Transverse colon (tissue), 4 donors: ENCODE data around the gene SERHL2. TPM values are rescaled to one million over a fixed set of nuclear protein-coding genes. Genes with fewer than 3 reads are reported as not detected.
"Not testable (repeated sequence)": the region's sequence is repeated elsewhere in the genome, so short reads cannot be mapped to it uniquely, and the experiment has no call there.

Experiments
- DNase-seq: peaks from one replicate; pipeline ENCODE4 v3.0.0-alpha.2; 2019
- H3K27ac ChIP-seq, 4 donors: fragments of 200-600 bp; sonication (generic); 2 replicates each; pipeline ENCODE4 v1.5.1; 2016 to 2018; ENCODE audit warnings: inconsistent platforms in 4 of 4
- H3K27me3 ChIP-seq: fragments of 200-600 bp; sonication (generic); 2 replicates; pipeline ENCODE4 v1.5.1; 2017; ENCODE audit warnings: inconsistent platforms
- H3K36me3 ChIP-seq, 4 donors: fragments of 200-600 bp; sonication (generic); 2 replicates each; pipeline ENCODE4 v1.5.1; 2017 to 2019; ENCODE audit warnings: inconsistent platforms in 4 of 4
- H3K4me1 ChIP-seq, 4 donors: fragments of 200-600 bp; sonication (generic); 2 replicates each; pipeline ENCODE4 v1.5.1; 2017 to 2020; ENCODE audit warnings: inconsistent platforms in 4 of 4
- H3K4me3 ChIP-seq, 4 donors: fragments of 200-600 bp; sonication (generic); 1 replicate in 1 of 4; 2 replicates in 3 of 4; pipeline versions ENCODE4 v1.5.1 to v1.6.1; 2017 to 2019; ENCODE audit warnings: inconsistent platforms in 4 of 4
- H3K9me3 ChIP-seq, 2 donors: fragments of 200-600 bp; sonication (generic); 2 replicates each; pipeline ENCODE4 v1.5.1; 2017 to 2019; ENCODE audit warnings: inconsistent platforms in 2 of 2
- EP300 ChIP-seq: sonication (generic); formaldehyde crosslinking; IDR thresholded peaks from one replicate; pipeline ENCODE4 v1.6.1; 2017; ENCODE audit warnings: antibody characterized with exemption, low read depth
- POLR2A ChIP-seq: fragments of 450-650 bp; IDR thresholded peaks from one replicate; pipeline ENCODE4 v1.6.1; 2016; ENCODE audit warnings: antibody characterized with exemption, mild to moderate bottlenecking, moderate library complexity
- POLR2AphosphoS5 ChIP-seq, 3 donors: sonication (generic); formaldehyde crosslinking; IDR thresholded peaks; one replicate each; pipeline ENCODE4 v1.6.1; 2016; ENCODE audit warnings: antibody characterized with exemption in 3 of 3
- WGBS, 2 donors: methylation state at CpG; one replicate each; pipeline ENCODE4 v1.1.5; 2018; ENCODE audit warnings: low coverage in 1 of 2; 5-methylcytosine and 5-hydroxymethylcytosine counted together
- in situ Hi-C, 4 donors: fragments of 200-750 bp; cut with MboI; loops; one replicate each; pipeline versions ENCODE4 v1.15.0 to v1.15.1; 2017; ENCODE audit warnings: low sequenced_read_pairs in 3 of 4, low pct_ligation_motif_present in 1 of 4, low pct_unique_long_range_greater_than_20kb in 1 of 4
- intact Hi-C: fragments of 100-400 bp; cut with DNase I; formaldehyde crosslinking; loops from one replicate; pipeline ENCODE4 v1.15.1; 2023; ENCODE audit warnings: low total_unique reads
- total RNA-seq, 4 donors: library from RNA; depleted of rRNA; stranded (reverse); fragments of >200 nt; gene quantifications; one replicate each; pipeline ENCODE4 v1.1.0, GENCODE V29; 2016
- TF ChIP-seq, protein P1 (sequence below), 5 experiments: fragments of 200-600 bp in 3 of 5; fragments of 450-650 bp in 2 of 5; sonication (generic) in 3 of 5; IDR thresholded peaks; 1 replicate in 2 of 5; 2 replicates in 3 of 5; pipeline ENCODE4 v1.5.1; 2016 to 2017; ENCODE audit warnings: antibody characterized with exemption in 5 of 5, inconsistent platforms in 3 of 5, mild to moderate bottlenecking in 2 of 5, moderate library complexity in 1 of 5

Gene SERHL2
- total RNA-seq, 4 donors from 2014 or later, result 0.95 to 2.0 TPM; not detected in 2

GRCh38 chr22:42539236-42539771 is 14.5 kb upstream of the SERHL2 start:
- H3K9me3 ChIP-seq, H3K36me3 ChIP-seq, intact Hi-C loops, H3K27me3 ChIP-seq, in situ Hi-C loops, H3K4me3 ChIP-seq: not testable (repeated sequence)
- peak; percentile 18 for TF ChIP-seq POLR2A
- 29 to 50% methylated on average over 3 to 8 of the region's 11 CpGs for WGBS, 2 donors
- peak; percentile 25 for DNase-seq
- peaks cover 0 to 11% (median 10%) of the 10 kb centered on the region in 4 donors for H3K4me1 ChIP-seq
- peak overlapping the region; percentile 47 to 74 (median 60) for H3K27ac ChIP-seq

- TF ChIP-seq POLR2AphosphoS5 (IDR thresholded peaks at IDR 0.05) (no peak), EP300 (no peak), POLR2A (no peak)
- TF ChIP-seq, protein P1, sequence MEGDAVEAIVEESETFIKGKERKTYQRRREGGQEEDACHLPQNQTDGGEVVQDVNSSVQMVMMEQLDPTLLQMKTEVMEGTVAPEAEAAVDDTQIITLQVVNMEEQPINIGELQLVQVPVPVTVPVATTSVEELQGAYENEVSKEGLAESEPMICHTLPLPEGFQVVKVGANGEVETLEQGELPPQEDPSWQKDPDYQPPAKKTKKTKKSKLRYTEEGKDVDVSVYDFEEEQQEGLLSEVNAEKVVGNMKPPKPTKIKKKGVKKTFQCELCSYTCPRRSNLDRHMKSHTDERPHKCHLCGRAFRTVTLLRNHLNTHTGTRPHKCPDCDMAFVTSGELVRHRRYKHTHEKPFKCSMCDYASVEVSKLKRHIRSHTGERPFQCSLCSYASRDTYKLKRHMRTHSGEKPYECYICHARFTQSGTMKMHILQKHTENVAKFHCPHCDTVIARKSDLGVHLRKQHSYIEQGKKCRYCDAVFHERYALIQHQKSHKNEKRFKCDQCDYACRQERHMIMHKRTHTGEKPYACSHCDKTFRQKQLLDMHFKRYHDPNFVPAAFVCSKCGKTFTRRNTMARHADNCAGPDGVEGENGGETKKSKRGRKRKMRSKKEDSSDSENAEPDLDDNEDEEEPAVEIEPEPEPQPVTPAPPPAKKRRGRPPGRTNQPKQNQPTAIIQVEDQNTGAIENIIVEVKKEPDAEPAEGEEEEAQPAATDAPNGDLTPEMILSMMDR (IDR thresholded peaks at IDR 0.05), result no peak
- Histone ChIP-seq H3K4me3 (no peak overlapping the region), H3K4me1 (no peaks in the 10 kb centered on the region), H3K27ac (no peak overlapping the region), H3K27me3 (no peaks in the 10 kb centered on the region), H3K9me3 (no peaks in the 10 kb centered on the region), H3K36me3 (no peaks in the 10 kb centered on the region)
- 6 to 21% methylated on average over 2 of the region's 2 CpGs for WGBS, 2 donors
- DNase-seq, result no peak
- intact Hi-C loops, result no loop called here
- in situ Hi-C loops, result no loop called here
These were observed 9.1 kb upstream of the SERHL2 start for GRCh38 chr22:42544686-42545085.

DNA sequence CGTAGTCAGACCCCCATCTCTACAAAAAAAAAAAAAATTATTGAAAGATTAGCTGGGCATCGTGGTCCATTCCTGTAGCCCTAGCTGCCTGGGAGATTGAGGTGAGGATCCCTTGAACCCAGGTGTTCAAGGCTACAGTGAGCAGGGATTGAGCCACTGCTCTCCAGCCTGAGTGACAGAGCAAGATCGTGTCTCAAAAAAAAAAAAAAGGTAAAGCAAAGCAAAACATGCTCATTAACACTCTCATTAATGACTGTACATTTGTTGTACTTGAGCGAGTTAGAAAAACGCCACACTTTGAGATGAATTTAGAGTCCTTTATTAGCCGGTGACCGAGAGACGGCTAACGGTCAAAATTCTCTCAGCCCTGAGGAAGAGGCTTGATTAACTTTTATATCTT is 6.2 kb upstream of the SERHL2 start:
- 73 to 76% methylated on average over 9 of the region's 9 CpGs for WGBS, 2 donors
- Histone ChIP-seq H3K27ac (no peak overlapping the region), H3K36me3 (no peaks in the 10 kb centered on the region), H3K4me1 (no peaks in the 10 kb centered on the region), H3K4me3 (no peak overlapping the region), H3K9me3 (no peaks in the 10 kb centered on the region), H3K27me3 (no peaks in the 10 kb centered on the region)
- in situ Hi-C loops, result no loop called here
- no peak for DNase-seq
- intact Hi-C loops, result no loop called here
- TF ChIP-seq POLR2A (no peak), EP300 (no peak), POLR2AphosphoS5 (IDR thresholded peaks at IDR 0.05) (no peak)
- TF ChIP-seq, protein P1 (IDR thresholded peaks at IDR 0.05), result no peak

GRCh38 chr22:42548126-42548525 is 5.6 kb upstream of the SERHL2 start:
- in situ Hi-C loops, H3K9me3 ChIP-seq: not testable (repeated sequence)
- WGBS, 2 donors, result 67 to 72% methylated on average over 6 of the region's 6 CpGs

DNA sequence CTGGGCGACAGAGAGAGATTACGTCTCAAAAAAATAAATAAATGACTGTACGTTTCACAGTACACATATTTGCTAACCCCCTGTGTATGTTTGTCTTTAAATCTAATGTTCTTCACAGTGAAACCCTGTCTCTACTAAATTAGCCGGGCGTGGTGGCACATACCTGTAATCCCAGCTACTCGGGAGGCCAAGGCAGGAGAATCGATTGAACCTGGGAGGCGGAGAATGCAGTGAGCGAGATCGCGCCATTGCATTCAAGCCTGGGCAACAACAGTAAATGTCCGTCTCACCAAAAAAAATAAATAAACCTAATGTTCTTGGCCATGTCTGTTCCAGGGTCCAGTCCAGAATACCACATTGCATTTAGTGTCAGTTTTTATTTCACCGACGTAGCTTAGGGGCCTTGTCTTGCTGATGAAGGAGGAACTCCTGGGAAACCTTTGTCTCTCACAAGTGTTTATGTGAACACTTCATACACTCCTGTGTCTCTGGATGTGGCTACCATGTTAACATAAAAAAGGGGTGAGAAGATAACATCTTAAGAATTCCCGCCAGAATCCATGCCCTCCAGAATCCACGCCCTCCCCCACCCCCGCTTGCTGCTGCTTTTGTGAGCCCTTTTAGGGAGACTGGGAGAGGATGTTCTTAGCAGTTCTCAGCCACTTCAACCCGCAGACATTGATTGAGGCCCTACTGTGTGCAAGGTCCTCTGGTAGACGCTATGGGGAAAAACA is 5.0 kb upstream of the SERHL2 start:
- no peaks in the 10 kb centered on the region for H3K27me3 ChIP-seq
- intact Hi-C loops, result no loop called here
- in situ Hi-C loops, result no loop called here
- no peaks in the 10 kb centered on the region for H3K9me3 ChIP-seq
- peaks cover 0 to 7% (median 3%) of the 10 kb centered on the region in 4 donors for H3K4me1 ChIP-seq
- no peaks in the 10 kb centered on the region for H3K36me3 ChIP-seq
- no peak for DNase-seq
- no peak overlapping the region for H3K27ac ChIP-seq
- H3K4me3 ChIP-seq, result no peak overlapping the region
- 83 to 84% methylated on average over 12 to 19 of the region's 19 CpGs for WGBS, 2 donors
- no peak for TF ChIP-seq POLR2AphosphoS5 (IDR thresholded peaks at IDR 0.05)
- TF ChIP-seq POLR2A, result no peak
- TF ChIP-seq, protein P1 (IDR thresholded peaks at IDR 0.05), result no peak
- no peak for TF ChIP-seq EP300

More at GRCh38 chr22:42548126-42548525, 5.6 kb upstream of the SERHL2 start:
- intact Hi-C loops, DNase-seq, H3K27me3 ChIP-seq, H3K4me3 ChIP-seq, H3K36me3 ChIP-seq, H3K27ac ChIP-seq, H3K4me1 ChIP-seq: not testable (repeated sequence)
